Neural cell (in vitro differentiated cells): ENCODE data around the gene IL6ST. TPM values are rescaled to one million over a fixed set of nuclear protein-coding genes. Genes with fewer than 3 reads are reported as not detected.
"Not testable (repeated sequence)": the region's sequence is repeated elsewhere in the genome, so short reads cannot be mapped to it uniquely, and the experiment has no call there.

ENCODE experiments used
- H2AFZ ChIP-seq: fragments of 200-600, 300-800 bp; sonication (generic), shearing (Covaris generic); 2 replicates; pipeline ENCODE4 v1.6.0; 2014; ENCODE audit warnings: low read depth, mild to moderate bottlenecking, antibody characterized with exemption, low read length, moderate library complexity
- H3F3A ChIP-seq: fragments of 200-600 bp; shearing (Covaris generic); 2 replicates; pipeline ENCODE4 v1.6.1; 2016; ENCODE audit warnings: mild to moderate bottlenecking, moderate library complexity, mixed read lengths, antibody characterized with exemption, low read length; ENCODE audit not compliant: insufficient read depth, poor library complexity, severe bottlenecking
- H3K27ac ChIP-seq: fragments of 200-600, 300-800 bp; sonication (generic), shearing (Covaris generic); 2 replicates; pipeline ENCODE4 v1.5.1; 2014; ENCODE audit warnings: mild to moderate bottlenecking, low read length, moderate library complexity
- H3K27me3 ChIP-seq: fragments of 300-800, 200-600 bp; sonication (generic), shearing (Covaris generic); 2 replicates; pipeline ENCODE4 v1.6.0; 2014; ENCODE audit warnings: mild to moderate bottlenecking, low read depth, low read length, moderate library complexity; ENCODE audit not compliant: insufficient read depth
- H3K36me3 ChIP-seq: fragments of 300-800, 200-600 bp; sonication (generic), shearing (Covaris generic); 2 replicates; pipeline ENCODE4 v1.5.1; 2014; ENCODE audit warnings: mild to moderate bottlenecking, antibody characterized with exemption, low read length, moderate library complexity; ENCODE audit not compliant: insufficient read depth
- H3K4me2 ChIP-seq: fragments of 300-800, 200-600 bp; sonication (generic), shearing (Covaris generic); 2 replicates; pipeline ENCODE4 v1.6.0; 2014; ENCODE audit warnings: mild to moderate bottlenecking, low read length
- H3K4me3 ChIP-seq: fragments of 300-800, 200-600 bp; sonication (generic), shearing (Covaris generic); 2 replicates; pipeline ENCODE4 v1.5.1; 2014; ENCODE audit warnings: mild to moderate bottlenecking, low read length, moderate library complexity
- H3K79me2 ChIP-seq: fragments of 200-600 bp; shearing (Covaris generic); replicated peaks from 2 replicates; pipeline ENCODE4 v1.6.0; 2014; ENCODE audit warnings: mild to moderate bottlenecking, low read length, moderate library complexity; ENCODE audit not compliant: insufficient read depth
- H3K9ac ChIP-seq: fragments of 300-800, 200-600 bp; sonication (generic), shearing (Covaris generic); 2 replicates; pipeline ENCODE4 v1.6.1; 2016; ENCODE audit warnings: mild to moderate bottlenecking, low read length, mixed read lengths
- H3K9me2 ChIP-seq: fragments of 200-600 bp; shearing (Covaris generic); 2 replicates; pipeline ENCODE4 v1.6.1; 2016; ENCODE audit warnings: mild to moderate bottlenecking, low read length, mixed read lengths; ENCODE audit not compliant: insufficient read depth
- H3K9me3 ChIP-seq: fragments of 200-600, 300-800 bp; sonication (generic), shearing (Covaris generic); 2 replicates; pipeline ENCODE4 v1.6.1; 2016; ENCODE audit warnings: mild to moderate bottlenecking, mixed run types, low read length, moderate library complexity, mixed read lengths
- H4K20me1 ChIP-seq: fragments of 200-600 bp; shearing (Covaris generic); 2 replicates; pipeline ENCODE4 v1.6.1; 2016; ENCODE audit warnings: mild to moderate bottlenecking, mixed run types; ENCODE audit not compliant: insufficient read depth
- EP300 ChIP-seq: fragments of 450-650 bp; conservative IDR thresholded peaks from 2 replicates; pipeline ENCODE4 v1.6.1; 2014; ENCODE audit warnings: antibody characterized with exemption, mild to moderate bottlenecking, moderate library complexity; ENCODE audit not compliant: poor library complexity, severe bottlenecking
- EZH2 ChIP-seq: fragments of 200-600, 300-800 bp; shearing (Covaris generic), sonication (generic); IDR thresholded peaks from 2 replicates; pipeline ENCODE4 v1.6.1; 2014; ENCODE audit warnings: antibody characterized with exemption, low read length, borderline replicate concordance, mild to moderate bottlenecking; ENCODE audit not compliant: insufficient read depth, poor library complexity, severe bottlenecking
- MXI1 ChIP-seq: fragments of 450-650 bp; conservative IDR thresholded peaks from 2 replicates; pipeline ENCODE4 v1.6.1; 2014; ENCODE audit warnings: antibody characterized with exemption, mild to moderate bottlenecking; ENCODE audit not compliant: poor library complexity, severe bottlenecking
- POLR2AphosphoS5 ChIP-seq: IDR thresholded peaks from 2 replicates; pipeline ENCODE4 v1.6.1; 2012
- RAD21 ChIP-seq: fragments of 450-650 bp; conservative IDR thresholded peaks from 2 replicates; pipeline ENCODE4 v1.6.1; 2014; ENCODE audit warnings: antibody characterized with exemption, mild to moderate bottlenecking, moderate library complexity
- SMC3 ChIP-seq: fragments of 450-650 bp; conservative IDR thresholded peaks from 2 replicates; pipeline ENCODE4 v1.6.1; 2014; ENCODE audit warnings: antibody characterized with exemption, mild to moderate bottlenecking, moderate library complexity; ENCODE audit not compliant: poor library complexity
- TAF1 ChIP-seq: IDR thresholded peaks from 2 replicates; pipeline ENCODE4 v1.6.1; 2012; ENCODE audit warnings: low read depth
- polyA plus RNA-seq: library from polyadenylated mRNA; depleted of rRNA; stranded (reverse); fragments of >200 nt; gene quantifications from 2 replicates; pipeline ENCODE4 v1.2.3, GENCODE V29; 2014
- TF ChIP-seq, protein P1 (sequence below): fragments of 450-650 bp; IDR thresholded peaks from 2 replicates; pipeline ENCODE4 v1.5.1; 2014; ENCODE audit warnings: antibody characterized with exemption, mild to moderate bottlenecking, moderate library complexity; ENCODE audit not compliant: poor library complexity, severe bottlenecking
- TF ChIP-seq, protein P2 (sequence below): IDR thresholded peaks from 2 replicates; pipeline ENCODE4 v1.6.1; 2012; ENCODE audit warnings: borderline replicate concordance

IL6ST gene
- polyA plus RNA-seq, 1 donor from 2014 or later: 19.7 TPM

DNA sequence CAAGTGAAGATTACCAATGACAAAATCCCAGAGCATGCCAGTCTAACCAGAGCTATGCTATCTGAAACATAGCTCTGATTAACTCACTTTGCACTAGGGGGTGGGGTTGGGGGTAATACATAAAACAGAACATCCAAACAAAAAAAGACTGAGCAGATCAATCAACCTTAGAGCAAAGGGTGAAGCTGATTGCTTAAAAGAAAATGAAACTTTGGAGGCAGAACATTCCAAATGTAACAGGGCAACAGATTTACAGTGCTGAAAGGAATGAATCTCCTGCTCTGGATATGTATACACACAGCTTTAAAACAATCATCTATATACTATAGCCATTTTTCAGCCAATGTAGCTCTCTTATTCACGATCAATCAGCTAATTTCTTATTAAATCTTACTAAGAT lies 4.9 kb downstream of the IL6ST start:
- Histone ChIP-seq H3K79me2 (peaks cover 2% of the 10 kb centered on the region), H3K9me2 (no peaks in the 10 kb centered on the region)

DNA sequence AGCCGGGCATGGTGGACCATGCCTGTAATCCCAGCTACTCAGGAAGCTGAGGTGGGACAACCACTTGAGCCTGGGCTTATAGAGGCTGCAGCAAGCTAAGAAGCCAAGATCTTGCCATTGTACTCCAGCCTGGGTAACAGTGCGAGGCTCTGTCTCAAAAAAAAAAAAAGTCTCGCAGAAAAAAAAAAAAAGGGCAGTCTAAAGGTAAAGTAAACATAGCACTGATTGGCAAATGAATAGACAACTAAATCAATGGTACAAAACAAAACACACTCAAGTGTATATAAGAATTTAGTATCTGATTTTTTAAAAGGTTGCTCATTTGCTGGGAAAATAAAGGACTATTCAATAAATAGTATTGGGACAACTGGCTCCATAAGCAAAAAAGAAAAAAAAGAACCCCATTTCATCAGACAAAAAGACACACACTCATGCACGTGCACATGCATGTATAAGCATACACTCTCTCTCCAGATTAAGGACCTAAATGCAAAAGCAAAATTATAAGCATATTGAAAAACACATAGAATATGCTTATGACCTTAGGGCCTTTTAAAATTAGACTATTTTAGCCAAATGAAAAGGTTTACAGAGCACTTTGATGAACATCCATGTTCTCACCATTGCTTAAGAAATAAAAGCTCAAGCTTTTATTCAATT lies 5.7 kb downstream of the IL6ST start:
- no peaks in the 10 kb centered on the region for H3K27me3 ChIP-seq
- no peaks in the 10 kb centered on the region for H4K20me1 ChIP-seq
- TF ChIP-seq EP300 (no peak), RAD21 (no peak), TAF1 (no peak), MXI1 (no peak), SMC3 (no peak), EZH2 (no peak), POLR2AphosphoS5 (no peak)
- TF ChIP-seq, protein P1, sequence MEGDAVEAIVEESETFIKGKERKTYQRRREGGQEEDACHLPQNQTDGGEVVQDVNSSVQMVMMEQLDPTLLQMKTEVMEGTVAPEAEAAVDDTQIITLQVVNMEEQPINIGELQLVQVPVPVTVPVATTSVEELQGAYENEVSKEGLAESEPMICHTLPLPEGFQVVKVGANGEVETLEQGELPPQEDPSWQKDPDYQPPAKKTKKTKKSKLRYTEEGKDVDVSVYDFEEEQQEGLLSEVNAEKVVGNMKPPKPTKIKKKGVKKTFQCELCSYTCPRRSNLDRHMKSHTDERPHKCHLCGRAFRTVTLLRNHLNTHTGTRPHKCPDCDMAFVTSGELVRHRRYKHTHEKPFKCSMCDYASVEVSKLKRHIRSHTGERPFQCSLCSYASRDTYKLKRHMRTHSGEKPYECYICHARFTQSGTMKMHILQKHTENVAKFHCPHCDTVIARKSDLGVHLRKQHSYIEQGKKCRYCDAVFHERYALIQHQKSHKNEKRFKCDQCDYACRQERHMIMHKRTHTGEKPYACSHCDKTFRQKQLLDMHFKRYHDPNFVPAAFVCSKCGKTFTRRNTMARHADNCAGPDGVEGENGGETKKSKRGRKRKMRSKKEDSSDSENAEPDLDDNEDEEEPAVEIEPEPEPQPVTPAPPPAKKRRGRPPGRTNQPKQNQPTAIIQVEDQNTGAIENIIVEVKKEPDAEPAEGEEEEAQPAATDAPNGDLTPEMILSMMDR: no peak
- TF ChIP-seq, protein P2, sequence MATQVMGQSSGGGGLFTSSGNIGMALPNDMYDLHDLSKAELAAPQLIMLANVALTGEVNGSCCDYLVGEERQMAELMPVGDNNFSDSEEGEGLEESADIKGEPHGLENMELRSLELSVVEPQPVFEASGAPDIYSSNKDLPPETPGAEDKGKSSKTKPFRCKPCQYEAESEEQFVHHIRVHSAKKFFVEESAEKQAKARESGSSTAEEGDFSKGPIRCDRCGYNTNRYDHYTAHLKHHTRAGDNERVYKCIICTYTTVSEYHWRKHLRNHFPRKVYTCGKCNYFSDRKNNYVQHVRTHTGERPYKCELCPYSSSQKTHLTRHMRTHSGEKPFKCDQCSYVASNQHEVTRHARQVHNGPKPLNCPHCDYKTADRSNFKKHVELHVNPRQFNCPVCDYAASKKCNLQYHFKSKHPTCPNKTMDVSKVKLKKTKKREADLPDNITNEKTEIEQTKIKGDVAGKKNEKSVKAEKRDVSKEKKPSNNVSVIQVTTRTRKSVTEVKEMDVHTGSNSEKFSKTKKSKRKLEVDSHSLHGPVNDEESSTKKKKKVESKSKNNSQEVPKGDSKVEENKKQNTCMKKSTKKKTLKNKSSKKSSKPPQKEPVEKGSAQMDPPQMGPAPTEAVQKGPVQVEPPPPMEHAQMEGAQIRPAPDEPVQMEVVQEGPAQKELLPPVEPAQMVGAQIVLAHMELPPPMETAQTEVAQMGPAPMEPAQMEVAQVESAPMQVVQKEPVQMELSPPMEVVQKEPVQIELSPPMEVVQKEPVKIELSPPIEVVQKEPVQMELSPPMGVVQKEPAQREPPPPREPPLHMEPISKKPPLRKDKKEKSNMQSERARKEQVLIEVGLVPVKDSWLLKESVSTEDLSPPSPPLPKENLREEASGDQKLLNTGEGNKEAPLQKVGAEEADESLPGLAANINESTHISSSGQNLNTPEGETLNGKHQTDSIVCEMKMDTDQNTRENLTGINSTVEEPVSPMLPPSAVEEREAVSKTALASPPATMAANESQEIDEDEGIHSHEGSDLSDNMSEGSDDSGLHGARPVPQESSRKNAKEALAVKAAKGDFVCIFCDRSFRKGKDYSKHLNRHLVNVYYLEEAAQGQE: no peak
- H3K9me2 ChIP-seq: no peaks in the 10 kb centered on the region
- H3K27ac ChIP-seq: no peak overlapping the region
- H2AFZ ChIP-seq: no peak overlapping the region
- H3K79me2 ChIP-seq: peaks cover 2% of the 10 kb centered on the region
- no peak overlapping the region for H3K4me2 ChIP-seq
- no peaks in the 10 kb centered on the region for H3K9me3 ChIP-seq
- no peaks in the 10 kb centered on the region for H3F3A ChIP-seq
- H3K36me3 ChIP-seq: no peaks in the 10 kb centered on the region
- H3K9ac ChIP-seq: no peak overlapping the region
- H3K4me3 ChIP-seq: no peak overlapping the region

More for the DNA sequence above, 4.9 kb downstream of the IL6ST start:
- Histone ChIP-seq H3K27ac (no peak overlapping the region), H3K27me3 (no peaks in the 10 kb centered on the region), H4K20me1 (no peaks in the 10 kb centered on the region), H3K9me3 (no peaks in the 10 kb centered on the region), H3K4me3 (no peak overlapping the region), H3K4me2 (no peak overlapping the region), H3K9ac (no peak overlapping the region), H3K36me3 (no peaks in the 10 kb centered on the region), H3F3A (no peaks in the 10 kb centered on the region), H2AFZ (no peak overlapping the region)
- TF ChIP-seq SMC3 (no peak), RAD21 (no peak), MXI1 (no peak), TAF1 (no peak)

DNA sequence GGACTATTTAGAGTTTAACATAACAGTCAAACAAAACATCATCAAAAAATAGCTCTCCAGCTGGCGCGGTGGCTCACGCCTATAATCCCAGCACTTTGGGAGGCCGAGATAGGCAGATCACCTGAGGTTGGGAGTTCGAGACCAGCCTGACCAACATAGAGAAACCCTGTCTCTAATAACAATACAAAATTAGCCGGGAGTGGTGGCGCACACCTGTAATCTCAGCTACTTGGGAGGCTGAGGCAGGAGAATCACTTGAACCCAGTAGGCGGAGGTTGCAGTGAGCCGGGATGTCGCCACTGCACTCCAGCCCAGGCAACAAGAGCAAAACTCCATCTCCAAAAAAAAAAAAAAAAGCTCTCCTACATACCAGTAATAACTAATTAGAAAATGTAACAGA lies 6.3 kb downstream of the IL6ST start:
- H3K36me3 ChIP-seq, H3K9ac ChIP-seq, H3K9me3 ChIP-seq, H4K20me1 ChIP-seq, H3K79me2 ChIP-seq, H3K27me3 ChIP-seq, H3K27ac ChIP-seq, H3K9me2 ChIP-seq, H2AFZ ChIP-seq, H3K4me2 ChIP-seq, H3F3A ChIP-seq, H3K4me3 ChIP-seq: not testable (repeated sequence)
